Cardiac muscle cell (in vitro differentiated cells and primary cell): ENCODE results near the gene TBC1D17. TPM values are rescaled to one million over a fixed set of nuclear protein-coding genes. Genes with fewer than 3 reads are reported as not detected.

Experiments
- DNase-seq, 2 donors: peaks; one replicate each; pipeline versions ENCODE4 v3.0.0 to v3.0.0-alpha.2; 2010 to 2017; ENCODE audit warnings: low read depth in 1 of 2, low spot score in 1 of 2
- H3K27ac ChIP-seq: fragments of 200-600 bp; sonication (generic); 2 replicates; pipeline ENCODE4 v1.5.1; 2016
- H3K27me3 ChIP-seq: fragments of 200-600 bp; sonication (generic); 2 replicates; pipeline ENCODE4 v1.6.0; 2016; ENCODE audit warnings: control low read depth
- H3K36me3 ChIP-seq: fragments of 200-600 bp; sonication (generic); 2 replicates; pipeline ENCODE4 v1.5.1; 2016; ENCODE audit warnings: control low read depth
- H3K4me1 ChIP-seq: fragments of 200-600 bp; sonication (generic); 2 replicates; pipeline ENCODE4 v1.8.1; 2017; ENCODE audit warnings: low read depth, mild to moderate bottlenecking, mixed run types
- H3K4me3 ChIP-seq: fragments of 200-600 bp; sonication (generic); 2 replicates; pipeline ENCODE4 v1.5.1; 2016; ENCODE audit warnings: mild to moderate bottlenecking
- H3K9me3 ChIP-seq: fragments of 200-600 bp; sonication (generic); 2 replicates; pipeline ENCODE4 v1.5.1; 2017; ENCODE audit warnings: low read depth, mild to moderate bottlenecking, control low read depth
- polyA plus RNA-seq: library from polyadenylated mRNA; unstranded; fragments of >200 nt; fragmentation: Nextera tagmentation; extraction: Ambion mirVana; gene quantifications from 2 replicates; pipeline ENCODE4 v1.2.1, GENCODE V29; 2016
- total RNA-seq: library from RNA; depleted of rRNA; stranded (reverse); fragments of >200 nt; gene quantifications from 2 replicates; pipeline ENCODE4 v1.2.3, GENCODE V29; 2016
- TF ChIP-seq, protein P1 (sequence below): IDR thresholded peaks from 2 replicates; pipeline ENCODE4 v1.5.1; 2012; ENCODE audit warnings: low read depth, mild to moderate bottlenecking, low read length

The TBC1D17 gene
- total and polyA plus RNA-seq, 2 experiments from 2014 or later = 26.8 to 52.5 TPM

DNA sequence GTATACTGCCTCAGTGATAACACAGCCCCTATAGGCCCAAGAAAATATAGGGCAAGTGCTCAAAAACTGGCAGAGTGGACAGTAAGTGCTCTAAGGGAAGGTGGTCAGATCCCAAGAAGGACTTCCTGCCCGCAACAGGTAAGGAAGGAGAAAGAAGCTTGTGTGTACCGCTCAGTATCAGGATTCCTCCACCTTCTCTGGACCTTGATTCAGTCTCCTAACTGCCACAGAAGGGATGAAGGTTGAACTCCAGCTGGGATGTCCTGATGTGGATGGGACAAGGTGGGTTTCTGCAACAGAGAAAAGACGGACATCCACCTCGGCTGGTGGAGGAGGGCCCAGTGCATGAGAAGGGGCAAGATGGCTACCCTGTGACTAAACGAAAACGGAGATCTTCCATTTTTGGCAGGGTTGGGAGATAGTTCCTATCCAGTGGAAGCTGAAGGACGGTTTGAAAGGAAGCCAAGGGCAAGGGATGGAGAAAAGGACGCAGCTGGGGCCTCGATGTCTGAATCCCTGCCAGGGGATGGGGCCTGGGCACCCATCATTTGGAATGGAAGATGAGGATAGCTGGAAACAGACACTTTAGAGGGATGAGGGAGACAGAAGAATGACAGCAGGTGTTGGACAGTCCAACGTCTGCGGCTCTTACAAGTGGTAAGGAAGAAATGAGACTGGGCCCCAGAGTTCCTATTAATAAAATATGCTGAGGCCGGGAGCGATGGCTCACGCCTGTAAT is 50.2 kb downstream of the TBC1D17 start:
- Histone ChIP-seq H3K4me3 (no peak overlapping the region), H3K4me1 (peaks cover 3% of the 10 kb centered on the region), H3K36me3 (peaks cover 6% of the 10 kb centered on the region), H3K27ac (no peak overlapping the region), H3K27me3 (no peaks in the 10 kb centered on the region), H3K9me3 (no peaks in the 10 kb centered on the region)
- DNase-seq = no peak
- TF ChIP-seq, protein P1, sequence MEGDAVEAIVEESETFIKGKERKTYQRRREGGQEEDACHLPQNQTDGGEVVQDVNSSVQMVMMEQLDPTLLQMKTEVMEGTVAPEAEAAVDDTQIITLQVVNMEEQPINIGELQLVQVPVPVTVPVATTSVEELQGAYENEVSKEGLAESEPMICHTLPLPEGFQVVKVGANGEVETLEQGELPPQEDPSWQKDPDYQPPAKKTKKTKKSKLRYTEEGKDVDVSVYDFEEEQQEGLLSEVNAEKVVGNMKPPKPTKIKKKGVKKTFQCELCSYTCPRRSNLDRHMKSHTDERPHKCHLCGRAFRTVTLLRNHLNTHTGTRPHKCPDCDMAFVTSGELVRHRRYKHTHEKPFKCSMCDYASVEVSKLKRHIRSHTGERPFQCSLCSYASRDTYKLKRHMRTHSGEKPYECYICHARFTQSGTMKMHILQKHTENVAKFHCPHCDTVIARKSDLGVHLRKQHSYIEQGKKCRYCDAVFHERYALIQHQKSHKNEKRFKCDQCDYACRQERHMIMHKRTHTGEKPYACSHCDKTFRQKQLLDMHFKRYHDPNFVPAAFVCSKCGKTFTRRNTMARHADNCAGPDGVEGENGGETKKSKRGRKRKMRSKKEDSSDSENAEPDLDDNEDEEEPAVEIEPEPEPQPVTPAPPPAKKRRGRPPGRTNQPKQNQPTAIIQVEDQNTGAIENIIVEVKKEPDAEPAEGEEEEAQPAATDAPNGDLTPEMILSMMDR = no peak

DNA sequence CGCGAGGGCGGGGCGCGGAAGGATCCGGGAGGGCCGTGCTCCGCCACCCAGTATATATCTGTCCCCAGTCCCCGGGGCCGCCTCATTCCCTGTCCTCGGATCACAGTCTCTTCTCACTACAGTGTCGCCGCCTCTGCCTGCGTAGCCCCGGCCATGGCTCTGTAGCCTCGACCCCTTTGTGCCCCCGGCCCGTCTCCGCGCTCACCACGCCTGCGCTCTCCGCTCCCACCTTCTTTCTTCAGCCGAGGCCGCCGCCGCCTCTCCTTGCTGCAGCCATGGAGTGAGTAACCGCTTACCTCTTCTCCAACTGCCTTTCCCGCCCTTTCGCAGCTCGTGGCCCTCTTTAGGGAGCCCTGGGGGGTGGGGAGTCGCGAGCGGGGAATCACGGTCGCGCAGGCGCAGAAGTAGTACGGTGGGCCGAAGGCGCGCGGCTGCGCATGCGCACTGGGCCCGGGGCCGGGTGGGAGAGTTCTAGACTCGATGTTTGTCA is 51.7 kb downstream of the TBC1D17 start, which contains the start of the genes ATF5 and NUP62:
Gene ATF5 (plus strand): TSS at position 85 of the 490 bp plus-strand sequence. CDS start 1,646 bp downstream, outside the sequence.
Gene NUP62 (minus strand): TSS at position 384 of the 490 bp plus-strand sequence. CDS start 19,697 bp downstream, outside the sequence.
- Histone ChIP-seq H3K27me3 (no peaks in the 10 kb centered on the region), H3K4me3 (peak within 1 kb of the TSS; percentile 63), H3K4me1 (peaks cover 3% of the 10 kb centered on the region), H3K27ac (peak within 1 kb of the TSS; percentile 94), H3K36me3 (peaks cover 2% of the 10 kb centered on the region), H3K9me3 (no peaks in the 10 kb centered on the region)
- TF ChIP-seq, protein P1 = no peak
- DNase-seq = peak; percentile 87 to 90

DNA sequence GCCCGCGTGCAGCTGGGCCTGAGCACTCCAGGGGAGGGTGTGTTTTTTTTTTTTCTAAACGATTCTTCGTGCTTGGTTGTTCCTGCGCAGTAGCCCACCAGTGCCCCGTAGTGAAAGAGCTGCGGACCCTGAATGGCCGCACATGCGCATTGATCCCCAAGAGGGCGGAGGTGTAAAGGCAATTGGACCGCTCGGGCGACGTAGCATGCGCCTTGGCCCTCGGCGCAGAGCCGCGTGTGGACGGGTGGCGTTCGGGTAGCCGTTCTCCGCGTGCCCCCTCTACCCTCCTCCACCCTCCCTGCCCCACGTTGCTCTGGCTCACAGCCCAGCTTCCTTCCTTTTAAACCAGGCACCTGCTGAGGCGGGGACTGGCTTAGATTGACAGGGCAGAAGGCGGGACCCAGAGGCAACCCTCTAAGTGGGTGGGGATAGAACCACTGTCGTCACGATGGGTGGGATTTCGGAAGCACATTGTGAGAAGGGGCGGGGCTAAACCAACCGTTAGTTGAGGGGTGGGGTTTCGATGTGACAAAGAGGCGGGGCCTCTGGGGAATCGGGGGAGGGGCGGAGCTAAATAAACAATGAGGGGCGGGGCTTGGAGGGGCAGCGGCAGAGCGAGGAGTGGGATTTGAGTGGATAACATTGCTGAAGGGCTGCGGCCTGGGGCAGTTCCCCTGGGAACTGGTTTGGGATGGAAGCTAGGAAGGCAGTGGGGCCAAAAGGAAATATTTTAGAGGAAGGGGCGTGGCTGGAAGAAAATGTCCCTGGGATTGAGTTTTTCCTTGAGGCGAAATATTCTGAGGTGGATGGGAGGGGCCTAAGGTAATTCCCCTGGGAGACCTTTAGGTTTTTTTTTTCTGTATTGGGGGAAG is 52.3 kb downstream of the TBC1D17 start:
- TF ChIP-seq, protein P1 = no peak
- peak overlapping the region; percentile 63 for H3K4me3 ChIP-seq
- H3K36me3 ChIP-seq = no peaks in the 10 kb centered on the region
- H3K9me3 ChIP-seq = no peaks in the 10 kb centered on the region
- no peaks in the 10 kb centered on the region for H3K27me3 ChIP-seq
- H3K4me1 ChIP-seq = peaks cover 3% of the 10 kb centered on the region
- H3K27ac ChIP-seq = peak overlapping the region; percentile 94
- peak; percentile 98 for DNase-seq

DNA sequence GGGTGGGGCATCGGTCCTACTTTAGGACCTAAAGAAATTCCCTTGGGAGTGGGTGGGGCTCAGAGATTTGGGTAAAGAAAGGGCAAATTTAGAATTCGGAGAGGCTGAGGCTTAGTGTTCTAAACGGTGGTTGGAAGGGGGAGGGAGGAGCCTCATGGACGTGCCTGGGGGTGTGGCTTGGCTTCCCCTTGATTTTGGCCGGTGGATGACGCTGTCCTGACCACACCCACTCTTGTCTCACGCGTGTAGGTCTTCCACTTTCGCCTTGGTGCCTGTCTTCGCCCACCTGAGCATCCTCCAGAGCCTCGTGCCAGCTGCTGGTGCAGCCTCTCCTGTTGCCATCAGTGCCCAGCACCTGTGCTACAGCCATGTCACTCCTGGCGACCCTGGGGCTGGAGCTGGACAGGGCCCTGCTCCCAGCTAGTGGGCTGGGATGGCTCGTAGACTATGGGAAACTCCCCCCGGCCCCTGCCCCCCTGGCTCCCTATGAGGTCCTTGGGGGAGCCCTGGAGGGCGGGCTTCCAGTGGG is 53.0 kb downstream of the TBC1D17 start:
- no peaks in the 10 kb centered on the region for H3K9me3 ChIP-seq
- peak in 1 of 2 donors; percentile 27 for DNase-seq
- peak overlapping the region; percentile 63 for H3K4me3 ChIP-seq
- peaks cover 3% of the 10 kb centered on the region for H3K4me1 ChIP-seq
- TF ChIP-seq, protein P1 = no peak
- H3K27me3 ChIP-seq = no peaks in the 10 kb centered on the region
- no peaks in the 10 kb centered on the region for H3K36me3 ChIP-seq
- H3K27ac ChIP-seq = no peak overlapping the region

DNA sequence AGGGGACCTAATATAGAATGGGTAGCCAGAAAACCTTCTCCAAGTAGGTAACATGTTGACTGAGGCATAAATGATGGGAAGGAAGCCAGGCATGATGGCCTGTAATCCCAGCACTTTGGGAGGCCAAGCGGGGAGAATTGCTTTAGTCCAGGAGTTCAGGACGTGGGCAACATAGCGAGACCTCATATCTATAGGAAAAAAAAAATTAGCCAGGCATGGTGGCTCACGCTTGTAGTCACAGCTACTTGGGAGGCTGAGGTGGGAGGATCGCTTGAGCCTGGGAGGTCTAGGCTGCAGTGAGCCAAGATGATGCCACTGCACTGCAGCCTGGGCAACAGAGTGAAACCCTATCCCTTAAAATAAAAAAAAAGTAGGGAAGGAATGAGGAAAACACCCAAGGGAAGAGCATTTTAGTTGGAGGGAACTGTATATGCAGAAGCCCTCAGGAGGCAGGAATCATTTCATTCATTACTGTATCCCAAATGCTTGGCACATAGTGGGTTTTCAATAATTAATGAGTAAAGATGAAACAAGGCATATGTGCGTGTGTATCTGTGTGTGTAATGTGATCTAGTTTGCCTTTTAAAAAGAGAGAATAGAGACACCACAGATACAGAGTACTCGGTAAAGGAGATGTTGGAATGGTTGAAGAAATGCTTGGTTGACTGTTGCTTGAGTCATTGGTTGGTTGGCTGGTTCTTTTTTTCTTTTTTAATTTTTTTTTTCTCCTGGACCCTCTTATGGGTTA is 54.0 kb downstream of the TBC1D17 start:
- Histone ChIP-seq H3K4me1 (peaks cover 3% of the 10 kb centered on the region), H3K27me3 (no peaks in the 10 kb centered on the region), H3K36me3 (no peaks in the 10 kb centered on the region), H3K9me3 (no peaks in the 10 kb centered on the region), H3K4me3 (no peak overlapping the region), H3K27ac (no peak overlapping the region)
- no peak for DNase-seq
- TF ChIP-seq, protein P1 = no peak
